Thyroid gland (tissue), 4 donors: ENCODE data around the gene MPZL1. TPM values are rescaled to one million over a fixed set of nuclear protein-coding genes. Genes with fewer than 3 reads are reported as not detected.

Source experiments
- DNase-seq, 2 donors: peaks; one replicate each; pipeline ENCODE4 v3.0.0-alpha.2; 2019
- H3K27ac ChIP-seq, 3 donors: fragments of 200-600 bp; sonication (generic); 1 replicate in 2 of 3; 2 replicates in 1 of 3; pipeline ENCODE4 v1.5.1; 2016 to 2019; ENCODE audit warnings: mild to moderate bottlenecking in 1 of 3, moderate library complexity in 1 of 3
- H3K27me3 ChIP-seq: fragments of 200-600 bp; sonication (generic); one replicate; pipeline ENCODE4 v1.5.1; 2019
- H3K36me3 ChIP-seq, 2 donors: fragments of 200-600 bp; sonication (generic); one replicate each; pipeline ENCODE4 v1.5.1; 2016 to 2019
- H3K4me1 ChIP-seq, 2 donors: fragments of 200-600 bp; sonication (generic); one replicate each; pipeline ENCODE4 v1.5.1; 2017 to 2019
- H3K4me3 ChIP-seq, 3 donors: fragments of 200-600 bp; sonication (generic); replicated peaks in 1 of 3; 1 replicate in 2 of 3; 2 replicates in 1 of 3; pipeline ENCODE4 v1.5.1; 2016; ENCODE audit warnings: mild to moderate bottlenecking in 1 of 3
- H3K9me3 ChIP-seq: fragments of 200-600 bp; sonication (generic); one replicate; pipeline ENCODE4 v1.5.1; 2017
- POLR2A ChIP-seq, 2 donors: fragments of 450-650 bp; IDR thresholded peaks; one replicate each; pipeline ENCODE4 v1.6.1; 2017; ENCODE audit warnings: antibody characterized with exemption in 2 of 2, mild to moderate bottlenecking in 2 of 2, moderate library complexity in 1 of 2
- WGBS, 2 donors: methylation state at CpG; one replicate each; pipeline ENCODE4 v1.1.5; 2017; 5-methylcytosine and 5-hydroxymethylcytosine counted together
- intact Hi-C: fragments of 100-400 bp; cut with DNase I; formaldehyde crosslinking; loops from one replicate; pipeline ENCODE4 v1.15.1; 2023
- total RNA-seq, 4 donors: library from RNA; depleted of rRNA; stranded (reverse); fragments of >200 nt; gene quantifications; one replicate each; pipeline ENCODE4 v1.2.3, GENCODE V29; 2016
- TF ChIP-seq, protein P1 (sequence below), 6 experiments: fragments of 200-600 bp in 3 of 6; fragments of 450-650 bp in 3 of 6; sonication (generic) in 3 of 6; IDR thresholded peaks; one replicate each; pipeline ENCODE4 v1.5.1; 2016 to 2019; ENCODE audit warnings: antibody characterized with exemption in 6 of 6, mild to moderate bottlenecking in 2 of 6, inconsistent platforms in 1 of 6, moderate library complexity in 1 of 6

MPZL1 gene
- total RNA-seq, 4 donors from 2014 or later: 52.6 to 90.2 (median 61.8) TPM

DNA sequence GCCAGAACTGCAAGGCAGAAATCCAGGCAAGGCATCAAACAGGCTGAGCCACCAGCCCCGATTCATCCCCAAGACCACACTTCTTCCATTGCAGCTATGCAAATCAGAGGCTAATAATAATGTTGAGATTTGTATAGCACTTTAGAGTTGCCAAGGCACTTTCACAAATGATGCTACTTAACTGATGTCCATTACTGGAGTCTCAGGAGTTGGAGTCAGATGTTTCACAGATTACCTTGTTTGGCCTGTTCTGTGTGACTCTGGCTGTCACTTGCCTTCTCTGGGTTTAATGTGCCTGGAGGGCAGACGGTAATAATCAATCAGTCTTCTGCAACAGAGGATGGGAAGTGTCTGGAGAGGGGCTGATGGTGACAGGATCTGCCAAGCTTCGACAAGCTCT, 40.8 kb upstream of the MPZL1 start:
- Histone ChIP-seq H3K4me3 (no peak overlapping the region), H3K36me3 (no peaks in the 10 kb centered on the region), H3K4me1 (no peaks in the 10 kb centered on the region), H3K9me3 (no peaks in the 10 kb centered on the region), H3K27me3 (no peaks in the 10 kb centered on the region), H3K27ac (no peak overlapping the region)
- intact Hi-C loops: no loop called here
- no peak for DNase-seq
- WGBS, 2 donors: 65 to 72% methylated on average over 3 of the region's 3 CpGs
- TF ChIP-seq POLR2A (IDR thresholded peaks at IDR 0.05): no peak
- TF ChIP-seq, protein P1, sequence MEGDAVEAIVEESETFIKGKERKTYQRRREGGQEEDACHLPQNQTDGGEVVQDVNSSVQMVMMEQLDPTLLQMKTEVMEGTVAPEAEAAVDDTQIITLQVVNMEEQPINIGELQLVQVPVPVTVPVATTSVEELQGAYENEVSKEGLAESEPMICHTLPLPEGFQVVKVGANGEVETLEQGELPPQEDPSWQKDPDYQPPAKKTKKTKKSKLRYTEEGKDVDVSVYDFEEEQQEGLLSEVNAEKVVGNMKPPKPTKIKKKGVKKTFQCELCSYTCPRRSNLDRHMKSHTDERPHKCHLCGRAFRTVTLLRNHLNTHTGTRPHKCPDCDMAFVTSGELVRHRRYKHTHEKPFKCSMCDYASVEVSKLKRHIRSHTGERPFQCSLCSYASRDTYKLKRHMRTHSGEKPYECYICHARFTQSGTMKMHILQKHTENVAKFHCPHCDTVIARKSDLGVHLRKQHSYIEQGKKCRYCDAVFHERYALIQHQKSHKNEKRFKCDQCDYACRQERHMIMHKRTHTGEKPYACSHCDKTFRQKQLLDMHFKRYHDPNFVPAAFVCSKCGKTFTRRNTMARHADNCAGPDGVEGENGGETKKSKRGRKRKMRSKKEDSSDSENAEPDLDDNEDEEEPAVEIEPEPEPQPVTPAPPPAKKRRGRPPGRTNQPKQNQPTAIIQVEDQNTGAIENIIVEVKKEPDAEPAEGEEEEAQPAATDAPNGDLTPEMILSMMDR (IDR thresholded peaks at IDR 0.05): no peak

DNA sequence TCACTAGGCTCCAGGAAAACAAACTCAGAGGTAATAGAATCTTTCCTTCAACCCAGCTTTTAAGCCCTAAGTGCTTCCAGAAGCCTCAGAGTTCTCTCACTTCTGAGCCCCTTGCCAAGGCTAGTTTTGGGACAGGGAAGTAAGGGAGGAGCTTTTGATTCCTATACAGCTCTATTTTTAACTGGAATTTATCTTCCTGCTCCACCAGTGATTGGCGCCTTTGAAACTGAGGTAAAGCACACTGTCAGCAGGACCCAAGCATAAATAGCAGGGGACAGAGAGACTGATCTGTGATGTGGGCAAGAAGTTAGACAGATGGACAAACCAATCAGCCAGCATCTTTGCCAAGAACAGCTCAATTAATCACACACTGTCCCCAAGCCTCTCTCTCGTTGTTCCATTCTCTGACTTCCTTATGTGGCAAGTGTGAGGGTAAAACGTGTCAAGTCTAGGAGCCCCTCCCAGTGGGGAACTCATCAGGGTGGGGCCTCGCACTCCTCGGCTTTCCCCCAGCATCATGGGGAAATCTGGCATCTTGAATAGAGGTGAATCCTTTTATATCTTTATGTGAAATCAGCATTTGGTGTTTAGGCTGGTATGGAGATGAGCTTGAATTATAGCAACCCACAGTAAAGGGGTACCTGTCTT, 40.2 kb upstream of the MPZL1 start:
- H3K4me3 ChIP-seq: no peak overlapping the region
- WGBS, 2 donors: 55 to 65% methylated on average over 5 of the region's 5 CpGs
- intact Hi-C loops: no loop called here
- no peaks in the 10 kb centered on the region for H3K27me3 ChIP-seq
- H3K36me3 ChIP-seq: no peaks in the 10 kb centered on the region
- H3K9me3 ChIP-seq: no peaks in the 10 kb centered on the region
- no peak for DNase-seq
- H3K27ac ChIP-seq: no peak overlapping the region
- TF ChIP-seq, protein P1 (IDR thresholded peaks at IDR 0.05): no peak
- no peak for TF ChIP-seq POLR2A (IDR thresholded peaks at IDR 0.05)
- no peaks in the 10 kb centered on the region for H3K4me1 ChIP-seq

DNA sequence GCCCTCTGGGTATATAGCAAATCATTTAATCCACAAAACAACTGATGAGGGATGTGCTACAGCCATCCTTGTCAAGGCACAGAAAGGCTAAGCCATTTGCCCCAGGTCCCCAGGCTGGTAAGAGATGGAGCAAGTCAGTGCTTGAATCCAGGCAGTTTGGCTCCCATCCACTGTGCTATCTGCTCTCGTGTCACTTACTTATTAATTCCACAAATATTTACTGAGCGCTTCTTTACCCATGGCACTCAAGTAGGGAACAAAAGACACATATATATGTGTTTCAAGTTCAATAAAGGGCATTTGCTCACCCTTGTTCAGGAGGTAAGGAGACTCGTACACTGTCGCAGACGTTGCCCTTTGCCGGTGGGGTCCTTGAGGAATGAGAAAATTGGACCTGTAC, 38.6 kb upstream of the MPZL1 start:
- no peaks in the 10 kb centered on the region for H3K9me3 ChIP-seq
- 87 to 94% methylated on average over 6 of the region's 6 CpGs for WGBS, 2 donors
- intact Hi-C loops: no loop called here
- no peak for TF ChIP-seq POLR2A (IDR thresholded peaks at IDR 0.05)
- TF ChIP-seq, protein P1 (IDR thresholded peaks at IDR 0.05): no peak
- H3K27me3 ChIP-seq: no peaks in the 10 kb centered on the region
- no peaks in the 10 kb centered on the region for H3K4me1 ChIP-seq
- no peak for DNase-seq
- no peak overlapping the region for H3K27ac ChIP-seq
- no peaks in the 10 kb centered on the region for H3K36me3 ChIP-seq
- no peak overlapping the region for H3K4me3 ChIP-seq

DNA sequence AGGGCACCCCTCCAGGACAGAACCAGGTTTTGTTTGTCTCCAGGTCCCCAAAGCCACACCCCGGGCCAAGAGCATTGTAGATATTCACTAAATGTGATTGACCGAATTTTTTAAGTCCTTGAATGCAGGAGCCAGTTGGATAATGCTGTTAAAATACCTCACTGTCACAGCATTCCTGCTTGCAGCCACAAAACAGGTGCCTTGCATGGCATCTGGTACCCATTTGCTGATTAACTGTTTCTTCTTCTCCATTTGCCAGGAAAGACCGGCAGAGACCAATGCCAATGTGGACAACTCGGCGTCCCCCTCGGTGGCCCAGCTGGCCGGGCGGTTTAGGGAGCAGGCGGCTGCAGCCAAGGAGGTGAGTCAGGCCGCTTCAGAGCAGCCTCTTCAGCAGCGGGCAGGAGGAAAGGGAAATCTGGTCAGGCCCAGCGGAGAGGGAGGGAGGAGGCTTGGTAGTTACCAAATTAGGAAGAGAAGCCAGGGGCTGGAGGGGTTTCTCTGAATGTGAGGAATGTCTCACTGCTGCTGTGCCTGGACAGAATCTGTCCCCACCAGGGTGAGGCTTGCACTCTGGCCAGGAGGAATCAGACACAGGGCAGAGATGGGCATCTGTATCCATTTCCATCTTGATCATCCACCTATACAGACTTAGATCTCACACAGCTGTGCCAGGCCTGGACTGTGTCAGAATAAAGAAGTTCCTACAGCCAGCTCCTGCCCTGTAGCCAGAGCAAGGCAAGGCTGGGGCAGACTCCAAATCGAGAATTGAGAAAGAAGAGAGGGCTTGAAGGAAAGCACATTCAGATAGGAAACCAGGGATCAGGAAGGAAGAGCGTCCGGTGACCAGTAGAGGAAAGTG, 37.9 kb upstream of the MPZL1 start:
- intact Hi-C loops: no loop called here
- H3K27me3 ChIP-seq: no peaks in the 10 kb centered on the region
- H3K4me3 ChIP-seq: no peak overlapping the region
- H3K4me1 ChIP-seq: no peaks in the 10 kb centered on the region
- WGBS, 2 donors: 60% methylated on average over 15 of the region's 15 CpGs
- no peak overlapping the region for H3K27ac ChIP-seq
- no peak for DNase-seq
- no peak for TF ChIP-seq POLR2A (IDR thresholded peaks at IDR 0.05)
- TF ChIP-seq, protein P1 (IDR thresholded peaks at IDR 0.05): no peak
- H3K36me3 ChIP-seq: no peaks in the 10 kb centered on the region
- H3K9me3 ChIP-seq: no peaks in the 10 kb centered on the region

DNA sequence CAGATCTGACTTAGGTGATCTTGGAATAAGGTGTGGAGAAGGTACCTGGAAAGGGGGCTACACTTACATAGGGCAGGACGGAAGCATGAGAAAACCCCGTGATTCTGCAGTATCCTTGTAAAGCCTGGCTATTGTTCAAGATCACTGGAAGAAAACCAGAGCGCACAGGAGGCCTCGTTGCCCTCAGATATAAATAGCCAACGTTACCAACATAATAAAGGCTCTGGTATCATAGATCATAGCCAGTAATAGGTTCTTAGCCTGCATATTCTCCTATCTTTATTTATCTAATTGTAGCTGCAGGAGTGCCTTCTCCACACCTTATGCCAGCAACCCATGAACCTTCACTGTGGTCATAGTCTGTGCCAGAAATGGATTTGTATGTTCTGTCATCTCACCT, 35.9 kb upstream of the MPZL1 start:
- Histone ChIP-seq H3K36me3 (no peaks in the 10 kb centered on the region), H3K27me3 (no peaks in the 10 kb centered on the region), H3K9me3 (no peaks in the 10 kb centered on the region), H3K27ac (no peak overlapping the region), H3K4me1 (no peaks in the 10 kb centered on the region), H3K4me3 (no peak overlapping the region)
- WGBS, 2 donors: 78 to 84% methylated on average over 5 of the region's 5 CpGs
- intact Hi-C loops: no loop called here
- no peak for DNase-seq
- TF ChIP-seq, protein P1 (IDR thresholded peaks at IDR 0.05): no peak
- no peak for TF ChIP-seq POLR2A (IDR thresholded peaks at IDR 0.05)
